Loucy (cell line): Measurements from ENCODE around the gene SGIP1.

ENCODE experiments used
- H2AFZ ChIP-seq: fragments of 200-600 bp; sonication (generic); 2 replicates; pipeline ENCODE4 v1.6.0; 2016; ENCODE audit warnings: antibody characterized with exemption, mild to moderate bottlenecking, low read length, moderate library complexity
- H3F3A ChIP-seq: fragments of 200-600 bp; 2 replicates; pipeline ENCODE4 v1.6.0; 2016; ENCODE audit warnings: antibody characterized with exemption, low read depth, mild to moderate bottlenecking
- H3K27me3 ChIP-seq: fragments of 200-600 bp; sonication (generic); 2 replicates; pipeline ENCODE4 v1.6.1; 2014; ENCODE audit warnings: low read length, mild to moderate bottlenecking; ENCODE audit not compliant: insufficient read depth, poor library complexity, severe bottlenecking
- H3K36me3 ChIP-seq: fragments of 200-600 bp; sonication (generic); 2 replicates; pipeline ENCODE4 v1.6.1; 2016; ENCODE audit warnings: low read length; ENCODE audit not compliant: insufficient read depth
- H3K4me1 ChIP-seq: fragments of 200-600 bp; sonication (generic); 2 replicates; pipeline ENCODE4 v1.5.1; 2014; ENCODE audit warnings: low read length, mild to moderate bottlenecking; ENCODE audit not compliant: insufficient read depth, poor library complexity, severe bottlenecking
- H3K4me2 ChIP-seq: fragments of 200-600 bp; sonication (generic); 2 replicates; pipeline ENCODE4 v1.6.0; 2014; ENCODE audit warnings: antibody characterized with exemption, low read length, low read depth, mild to moderate bottlenecking; ENCODE audit not compliant: poor library complexity, severe bottlenecking
- H3K4me3 ChIP-seq: fragments of 200-600 bp; sonication (generic); 2 replicates; pipeline ENCODE4 v1.5.1; 2014; ENCODE audit warnings: low read length, mild to moderate bottlenecking, mixed read lengths; ENCODE audit not compliant: poor library complexity, severe bottlenecking
- H3K79me2 ChIP-seq: fragments of 200-600 bp; sonication (generic); 2 replicates; pipeline ENCODE4 v1.6.1; 2014; ENCODE audit warnings: low read length; ENCODE audit not compliant: insufficient read depth
- H3K9ac ChIP-seq: fragments of 200-600 bp; sonication (generic); 2 replicates; pipeline ENCODE4 v1.6.0; 2014; ENCODE audit warnings: mild to moderate bottlenecking, low read depth, low read length, moderate library complexity; ENCODE audit not compliant: poor library complexity, severe bottlenecking
- H3K9me2 ChIP-seq: fragments of 200-600 bp; sonication (generic); replicated peaks from 2 replicates; pipeline ENCODE4 v1.6.1; 2016; ENCODE audit warnings: low read depth, low read length, mixed read lengths
- H3K9me3 ChIP-seq: fragments of 200-600 bp; sonication (generic); 2 replicates; pipeline ENCODE4 v1.6.1; 2014; ENCODE audit warnings: mild to moderate bottlenecking, antibody characterized with exemption, low read length, low read depth; ENCODE audit not compliant: insufficient read depth
- H4K20me1 ChIP-seq: fragments of 200-600 bp; sonication (generic); 2 replicates; pipeline ENCODE4 v1.6.0; 2014; ENCODE audit warnings: antibody characterized with exemption, low read length, mild to moderate bottlenecking; ENCODE audit not compliant: insufficient read depth, poor library complexity, severe bottlenecking
- CTCF ChIP-seq: fragments of 200-600 bp; sonication (generic); conservative IDR thresholded peaks from 2 replicates; pipeline ENCODE4 v1.5.1; 2014; ENCODE audit warnings: mild to moderate bottlenecking, antibody characterized with exemption, low read length
- EZH2phosphoT487 ChIP-seq: fragments of 200-600 bp; IDR thresholded peaks from 2 replicates; pipeline ENCODE4 v1.6.1; 2018; ENCODE audit warnings: antibody characterized with exemption, mild to moderate bottlenecking, moderate library complexity, borderline replicate concordance

The SGIP1 gene

GRCh38 chr1:66505671-66506392 is 28.1 kb upstream of the SGIP1 start:
- no peaks in the 10 kb centered on the region for H3K36me3 ChIP-seq
- H3K9ac ChIP-seq: no peak overlapping the region
- no peak overlapping the region for H3K4me2 ChIP-seq
- H3K79me2 ChIP-seq: no peaks in the 10 kb centered on the region
- no peaks in the 10 kb centered on the region for H3K9me2 ChIP-seq
- H3K27me3 ChIP-seq: no peaks in the 10 kb centered on the region
- H3K4me1 ChIP-seq: peaks cover 5% of the 10 kb centered on the region
- TF ChIP-seq CTCF: no peak
- no peak for TF ChIP-seq EZH2phosphoT487
- no peak overlapping the region for H3K4me3 ChIP-seq
- no peaks in the 10 kb centered on the region for H3F3A ChIP-seq
- H2AFZ ChIP-seq: no peak overlapping the region
- H3K9me3 ChIP-seq: no peaks in the 10 kb centered on the region
- no peaks in the 10 kb centered on the region for H4K20me1 ChIP-seq

GRCh38 chr1:66506393-66506687 is 27.6 kb upstream of the SGIP1 start:
- no peaks in the 10 kb centered on the region for H4K20me1 ChIP-seq
- H3K4me3 ChIP-seq: no peak overlapping the region
- no peaks in the 10 kb centered on the region for H3K9me2 ChIP-seq
- H3K36me3 ChIP-seq: no peaks in the 10 kb centered on the region
- H3K9me3 ChIP-seq: no peaks in the 10 kb centered on the region
- TF ChIP-seq EZH2phosphoT487: no peak
- TF ChIP-seq CTCF: no peak
- H2AFZ ChIP-seq: no peak overlapping the region
- H3K79me2 ChIP-seq: no peaks in the 10 kb centered on the region
- no peaks in the 10 kb centered on the region for H3K27me3 ChIP-seq
- H3K9ac ChIP-seq: no peak overlapping the region
- H3F3A ChIP-seq: no peaks in the 10 kb centered on the region
- H3K4me2 ChIP-seq: no peak overlapping the region
- peaks cover 5% of the 10 kb centered on the region for H3K4me1 ChIP-seq

- TF ChIP-seq CTCF (no peak), EZH2phosphoT487 (no peak)
- H3K9me2 ChIP-seq: no peaks in the 10 kb centered on the region
- H3K4me2 ChIP-seq: no peak overlapping the region
- no peaks in the 10 kb centered on the region for H3K79me2 ChIP-seq
- H3K9me3 ChIP-seq: no peaks in the 10 kb centered on the region
- H3K9ac ChIP-seq: no peak overlapping the region
- H2AFZ ChIP-seq: 0 out of 2 replicates have a peak overlapping the region, but pooled peaks have one; percentile 37
- H3K4me1 ChIP-seq: peaks cover 5% of the 10 kb centered on the region
- no peaks in the 10 kb centered on the region for H3K36me3 ChIP-seq
- H3F3A ChIP-seq: no peaks in the 10 kb centered on the region
- no peaks in the 10 kb centered on the region for H4K20me1 ChIP-seq
- H3K27me3 ChIP-seq: no peaks in the 10 kb centered on the region
- no peak overlapping the region for H3K4me3 ChIP-seq
Observed at GRCh38 chr1:66506991-66507390, 27.0 kb upstream of the SGIP1 start.
